SKM-1 (cell line): ENCODE data around the gene MARK1.

Experiments
- DNase-seq: peaks from one replicate; lab custom pipeline; 2025; ENCODE audit not compliant: unreplicated experiment; lab: John Stamatoyannopoulos, UW

The MARK1 gene

GRCh38 chr1:220527908-220528678, at the start of gene MARK1:
TSS of gene MARK1 (plus strand) at chr1:220528136. CDS start at chr1:220528823, 687 bp downstream.
- no peak for DNase-seq

GRCh38 chr1:220483700-220484099, 44.2 kb upstream of the MARK1 start:
- no peak for DNase-seq

- DNase-seq = no peak
Observed at GRCh38 chr1:220484135-220484534, 43.8 kb upstream of the MARK1 start.

GRCh38 chr1:220485131-220485530, 42.8 kb upstream of the MARK1 start:
- no peak for DNase-seq

- DNase-seq = no peak
Observed at GRCh38 chr1:220485791-220486190, 42.1 kb upstream of the MARK1 start.

- DNase-seq = peak; percentile 27
Observed at GRCh38 chr1:220487297-220487820, 40.6 kb upstream of the MARK1 start.

- DNase-seq = no peak
Observed at GRCh38 chr1:220491891-220492290, 36.0 kb upstream of the MARK1 start.

GRCh38 chr1:220497220-220497947, 30.6 kb upstream of the MARK1 start:
- no peak for DNase-seq

- no peak for DNase-seq
Observed at GRCh38 chr1:220498188-220498587, 29.7 kb upstream of the MARK1 start.

- DNase-seq = no peak
Observed at GRCh38 chr1:220500372-220500771, 27.6 kb upstream of the MARK1 start.

- DNase-seq = no peak
Observed at GRCh38 chr1:220504329-220504728, 23.6 kb upstream of the MARK1 start.

GRCh38 chr1:220507085-220507484, 20.9 kb upstream of the MARK1 start:
- no peak for DNase-seq

- DNase-seq = no peak
Observed at GRCh38 chr1:220511179-220511578, 16.8 kb upstream of the MARK1 start.

GRCh38 chr1:220511785-220512184, 16.2 kb upstream of the MARK1 start:
- DNase-seq = no peak

GRCh38 chr1:220513834-220514233, 14.1 kb upstream of the MARK1 start:
- DNase-seq = no peak

- DNase-seq = no peak
Observed at GRCh38 chr1:220514256-220514655, 13.7 kb upstream of the MARK1 start.

- no peak for DNase-seq
Observed at GRCh38 chr1:220516014-220516721, 11.8 kb upstream of the MARK1 start.

GRCh38 chr1:220516722-220517042, 11.3 kb upstream of the MARK1 start:
- no peak for DNase-seq

- DNase-seq = no peak
Observed at GRCh38 chr1:220521778-220522177, 6.2 kb upstream of the MARK1 start.

GRCh38 chr1:220526294-220526693, 1.6 kb upstream of the MARK1 start:
- DNase-seq = no peak

- DNase-seq = no peak
Observed at GRCh38 chr1:220527279-220527907, 543 bp upstream of the MARK1 start.
